GM12864 (cell line): ENCODE results near the gene ZSWIM3.

Experiments used
- DNase-seq: peaks from one replicate; pipeline ENCODE4 v3.0.0-alpha.2; 2011; ENCODE audit warnings: low read depth
- H3K4me3 ChIP-seq: 2 replicates; pipeline ENCODE4 v1.5.1; 2011; ENCODE audit warnings: mild to moderate bottlenecking, low read depth, low read length, control low read depth
- CTCF ChIP-seq: IDR thresholded peaks from 2 replicates; pipeline ENCODE4 v1.5.1; 2011; ENCODE audit warnings: low read depth, mild to moderate bottlenecking, moderate library complexity, low read length, control low read depth, inconsistent platforms; ENCODE audit errors: missing control alignments

ZSWIM3 gene

GRCh38 chr20:45859916-45860315 lies 2.5 kb downstream of the ZSWIM3 start:
- H3K4me3 ChIP-seq, result no peak overlapping the region
- no peak for TF ChIP-seq CTCF
- DNase-seq, result no peak

- no peak for TF ChIP-seq CTCF
- no peak for DNase-seq
- H3K4me3 ChIP-seq, result no peak overlapping the region
These were observed 3.3 kb downstream of the ZSWIM3 start for GRCh38 chr20:45860560-45861220.

- DNase-seq, result no peak
- no peak overlapping the region for H3K4me3 ChIP-seq
- TF ChIP-seq CTCF, result no peak
These were observed 4.0 kb downstream of the ZSWIM3 start for GRCh38 chr20:45861221-45862075.

- TF ChIP-seq CTCF, result no peak
- no peak overlapping the region for H3K4me3 ChIP-seq
- no peak for DNase-seq
These were observed 6.4 kb downstream of the ZSWIM3 start for GRCh38 chr20:45863543-45864470.

- no peak for DNase-seq
- H3K4me3 ChIP-seq, result no peak overlapping the region
- TF ChIP-seq CTCF, result no peak
These were observed 9.0 kb downstream of the ZSWIM3 start for GRCh38 chr20:45866454-45866853.

- no peak for TF ChIP-seq CTCF
- no peak for DNase-seq
- no peak overlapping the region for H3K4me3 ChIP-seq
These were observed 9.9 kb downstream of the ZSWIM3 start for GRCh38 chr20:45867136-45867818.
